GM23338 (cell line): ENCODE results near the gene EHD4.

Experiments used
- EZH2 ChIP-seq: fragments of 200-600 bp; sonication (generic); IDR thresholded peaks from one replicate; pipeline ENCODE4 v1.8.0; 2017; ENCODE audit warnings: antibody characterized with exemption, mild to moderate bottlenecking, low read depth; ENCODE audit not compliant: unreplicated experiment
- EZH2phosphoT487 ChIP-seq: fragments of 200-600 bp; sonication (generic); IDR thresholded peaks from one replicate; pipeline ENCODE4 v1.8.1; 2018; ENCODE audit warnings: antibody characterized with exemption; ENCODE audit not compliant: unreplicated experiment
- POLR2AphosphoS5 ChIP-seq: IDR thresholded peaks from 2 replicates; pipeline ENCODE4 v1.6.1; 2016; ENCODE audit warnings: antibody characterized with exemption, low read depth
- TF ChIP-seq, protein P1 (sequence below): IDR thresholded peaks from 2 replicates; pipeline ENCODE4 v1.6.1; 2016; ENCODE audit warnings: antibody characterized with exemption
- TF ChIP-seq, protein P2 (sequence below): IDR thresholded peaks from one replicate; pipeline ENCODE4 v1.6.1; 2018; ENCODE audit warnings: antibody characterized with exemption; ENCODE audit not compliant: unreplicated experiment
- TF ChIP-seq, protein P3 (sequence below): fragments of 250-450 bp; sonication (Bioruptor Pico); IDR thresholded peaks from 2 replicates; pipeline ENCODE4 v1.5.0; 2020; ENCODE audit warnings: mild to moderate bottlenecking, moderate library complexity
- TF ChIP-seq, protein P4 (sequence below), 2 experiments: fragments of 200-600 bp in 1 of 2; sonication (generic) in 1 of 2; conservative IDR thresholded peaks; 2 replicates each; pipeline versions ENCODE4 v1.5.1 to v1.6.1; 2016 to 2017; ENCODE audit warnings: antibody characterized with exemption in 2 of 2, low read depth in 2 of 2, mild to moderate bottlenecking in 2 of 2, moderate library complexity in 1 of 2

DNA sequence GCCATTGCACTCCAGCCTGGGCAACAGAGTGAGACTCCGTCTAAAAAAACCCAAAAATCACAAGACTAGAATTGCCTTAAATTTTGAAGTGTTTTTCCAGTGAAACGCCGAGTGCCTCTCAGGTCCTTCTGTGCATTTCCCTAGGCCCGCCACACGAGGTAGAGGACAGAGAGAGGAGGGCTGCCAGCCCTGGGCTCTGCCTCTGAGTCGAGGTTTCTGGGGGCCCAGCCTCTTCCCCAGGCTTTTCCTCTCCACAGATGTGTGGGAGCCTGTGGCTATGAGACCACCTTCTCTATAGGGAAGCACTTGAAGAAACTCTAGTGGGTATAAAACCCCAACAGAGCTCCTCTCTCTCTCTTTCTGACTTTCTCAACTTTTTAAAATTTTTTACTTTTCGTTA, 10.9 kb upstream of the EHD4 start:
- TF ChIP-seq EZH2phosphoT487 (no peak), POLR2AphosphoS5 (no peak), EZH2 (no peak)
- TF ChIP-seq, protein P1, sequence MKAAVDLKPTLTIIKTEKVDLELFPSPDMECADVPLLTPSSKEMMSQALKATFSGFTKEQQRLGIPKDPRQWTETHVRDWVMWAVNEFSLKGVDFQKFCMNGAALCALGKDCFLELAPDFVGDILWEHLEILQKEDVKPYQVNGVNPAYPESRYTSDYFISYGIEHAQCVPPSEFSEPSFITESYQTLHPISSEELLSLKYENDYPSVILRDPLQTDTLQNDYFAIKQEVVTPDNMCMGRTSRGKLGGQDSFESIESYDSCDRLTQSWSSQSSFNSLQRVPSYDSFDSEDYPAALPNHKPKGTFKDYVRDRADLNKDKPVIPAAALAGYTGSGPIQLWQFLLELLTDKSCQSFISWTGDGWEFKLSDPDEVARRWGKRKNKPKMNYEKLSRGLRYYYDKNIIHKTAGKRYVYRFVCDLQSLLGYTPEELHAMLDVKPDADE: no peak
- TF ChIP-seq, protein P2, sequence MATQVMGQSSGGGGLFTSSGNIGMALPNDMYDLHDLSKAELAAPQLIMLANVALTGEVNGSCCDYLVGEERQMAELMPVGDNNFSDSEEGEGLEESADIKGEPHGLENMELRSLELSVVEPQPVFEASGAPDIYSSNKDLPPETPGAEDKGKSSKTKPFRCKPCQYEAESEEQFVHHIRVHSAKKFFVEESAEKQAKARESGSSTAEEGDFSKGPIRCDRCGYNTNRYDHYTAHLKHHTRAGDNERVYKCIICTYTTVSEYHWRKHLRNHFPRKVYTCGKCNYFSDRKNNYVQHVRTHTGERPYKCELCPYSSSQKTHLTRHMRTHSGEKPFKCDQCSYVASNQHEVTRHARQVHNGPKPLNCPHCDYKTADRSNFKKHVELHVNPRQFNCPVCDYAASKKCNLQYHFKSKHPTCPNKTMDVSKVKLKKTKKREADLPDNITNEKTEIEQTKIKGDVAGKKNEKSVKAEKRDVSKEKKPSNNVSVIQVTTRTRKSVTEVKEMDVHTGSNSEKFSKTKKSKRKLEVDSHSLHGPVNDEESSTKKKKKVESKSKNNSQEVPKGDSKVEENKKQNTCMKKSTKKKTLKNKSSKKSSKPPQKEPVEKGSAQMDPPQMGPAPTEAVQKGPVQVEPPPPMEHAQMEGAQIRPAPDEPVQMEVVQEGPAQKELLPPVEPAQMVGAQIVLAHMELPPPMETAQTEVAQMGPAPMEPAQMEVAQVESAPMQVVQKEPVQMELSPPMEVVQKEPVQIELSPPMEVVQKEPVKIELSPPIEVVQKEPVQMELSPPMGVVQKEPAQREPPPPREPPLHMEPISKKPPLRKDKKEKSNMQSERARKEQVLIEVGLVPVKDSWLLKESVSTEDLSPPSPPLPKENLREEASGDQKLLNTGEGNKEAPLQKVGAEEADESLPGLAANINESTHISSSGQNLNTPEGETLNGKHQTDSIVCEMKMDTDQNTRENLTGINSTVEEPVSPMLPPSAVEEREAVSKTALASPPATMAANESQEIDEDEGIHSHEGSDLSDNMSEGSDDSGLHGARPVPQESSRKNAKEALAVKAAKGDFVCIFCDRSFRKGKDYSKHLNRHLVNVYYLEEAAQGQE: no peak
- TF ChIP-seq, protein P3, sequence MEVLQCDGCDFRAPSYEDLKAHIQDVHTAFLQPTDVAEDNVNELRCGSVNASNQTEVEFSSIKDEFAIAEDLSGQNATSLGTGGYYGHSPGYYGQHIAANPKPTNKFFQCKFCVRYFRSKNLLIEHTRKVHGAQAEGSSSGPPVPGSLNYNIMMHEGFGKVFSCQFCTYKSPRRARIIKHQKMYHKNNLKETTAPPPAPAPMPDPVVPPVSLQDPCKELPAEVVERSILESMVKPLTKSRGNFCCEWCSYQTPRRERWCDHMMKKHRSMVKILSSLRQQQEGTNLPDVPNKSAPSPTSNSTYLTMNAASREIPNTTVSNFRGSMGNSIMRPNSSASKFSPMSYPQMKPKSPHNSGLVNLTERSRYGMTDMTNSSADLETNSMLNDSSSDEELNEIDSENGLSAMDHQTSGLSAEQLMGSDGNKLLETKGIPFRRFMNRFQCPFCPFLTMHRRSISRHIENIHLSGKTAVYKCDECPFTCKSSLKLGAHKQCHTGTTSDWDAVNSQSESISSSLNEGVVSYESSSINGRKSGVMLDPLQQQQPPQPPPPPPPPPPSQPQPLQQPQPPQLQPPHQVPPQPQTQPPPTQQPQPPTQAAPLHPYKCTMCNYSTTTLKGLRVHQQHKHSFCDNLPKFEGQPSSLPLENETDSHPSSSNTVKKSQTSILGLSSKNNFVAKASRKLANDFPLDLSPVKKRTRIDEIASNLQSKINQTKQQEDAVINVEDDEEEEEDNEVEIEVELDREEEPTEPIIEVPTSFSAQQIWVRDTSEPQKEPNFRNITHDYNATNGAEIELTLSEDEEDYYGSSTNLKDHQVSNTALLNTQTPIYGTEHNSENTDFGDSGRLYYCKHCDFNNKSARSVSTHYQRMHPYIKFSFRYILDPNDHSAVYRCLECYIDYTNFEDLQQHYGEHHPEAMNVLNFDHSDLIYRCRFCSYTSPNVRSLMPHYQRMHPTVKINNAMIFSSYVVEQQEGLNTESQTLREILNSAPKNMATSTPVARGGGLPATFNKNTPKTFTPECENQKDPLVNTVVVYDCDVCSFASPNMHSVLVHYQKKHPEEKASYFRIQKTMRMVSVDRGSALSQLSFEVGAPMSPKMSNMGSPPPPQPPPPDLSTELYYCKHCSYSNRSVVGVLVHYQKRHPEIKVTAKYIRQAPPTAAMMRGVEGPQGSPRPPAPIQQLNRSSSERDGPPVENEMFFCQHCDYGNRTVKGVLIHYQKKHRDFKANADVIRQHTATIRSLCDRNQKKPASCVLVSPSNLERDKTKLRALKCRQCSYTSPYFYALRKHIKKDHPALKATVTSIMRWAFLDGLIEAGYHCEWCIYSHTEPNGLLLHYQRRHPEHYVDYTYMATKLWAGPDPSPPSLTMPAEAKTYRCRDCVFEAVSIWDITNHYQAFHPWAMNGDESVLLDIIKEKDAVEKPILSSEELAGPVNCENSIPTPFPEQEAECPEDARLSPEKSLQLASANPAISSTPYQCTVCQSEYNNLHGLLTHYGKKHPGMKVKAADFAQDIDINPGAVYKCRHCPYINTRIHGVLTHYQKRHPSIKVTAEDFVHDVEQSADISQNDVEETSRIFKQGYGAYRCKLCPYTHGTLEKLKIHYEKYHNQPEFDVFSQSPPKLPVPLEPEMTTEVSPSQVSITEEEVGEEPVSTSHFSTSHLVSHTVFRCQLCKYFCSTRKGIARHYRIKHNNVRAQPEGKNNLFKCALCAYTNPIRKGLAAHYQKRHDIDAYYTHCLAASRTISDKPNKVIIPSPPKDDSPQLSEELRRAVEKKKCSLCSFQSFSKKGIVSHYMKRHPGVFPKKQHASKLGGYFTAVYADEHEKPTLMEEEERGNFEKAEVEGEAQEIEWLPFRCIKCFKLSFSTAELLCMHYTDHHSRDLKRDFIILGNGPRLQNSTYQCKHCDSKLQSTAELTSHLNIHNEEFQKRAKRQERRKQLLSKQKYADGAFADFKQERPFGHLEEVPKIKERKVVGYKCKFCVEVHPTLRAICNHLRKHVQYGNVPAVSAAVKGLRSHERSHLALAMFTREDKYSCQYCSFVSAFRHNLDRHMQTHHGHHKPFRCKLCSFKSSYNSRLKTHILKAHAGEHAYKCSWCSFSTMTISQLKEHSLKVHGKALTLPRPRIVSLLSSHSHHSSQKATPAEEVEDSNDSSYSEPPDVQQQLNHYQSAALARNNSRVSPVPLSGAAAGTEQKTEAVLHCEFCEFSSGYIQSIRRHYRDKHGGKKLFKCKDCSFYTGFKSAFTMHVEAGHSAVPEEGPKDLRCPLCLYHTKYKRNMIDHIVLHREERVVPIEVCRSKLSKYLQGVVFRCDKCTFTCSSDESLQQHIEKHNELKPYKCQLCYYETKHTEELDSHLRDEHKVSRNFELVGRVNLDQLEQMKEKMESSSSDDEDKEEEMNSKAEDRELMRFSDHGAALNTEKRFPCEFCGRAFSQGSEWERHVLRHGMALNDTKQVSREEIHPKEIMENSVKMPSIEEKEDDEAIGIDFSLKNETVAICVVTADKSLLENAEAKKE (CRISPR knock-in tag): no peak
- TF ChIP-seq, protein P4, sequence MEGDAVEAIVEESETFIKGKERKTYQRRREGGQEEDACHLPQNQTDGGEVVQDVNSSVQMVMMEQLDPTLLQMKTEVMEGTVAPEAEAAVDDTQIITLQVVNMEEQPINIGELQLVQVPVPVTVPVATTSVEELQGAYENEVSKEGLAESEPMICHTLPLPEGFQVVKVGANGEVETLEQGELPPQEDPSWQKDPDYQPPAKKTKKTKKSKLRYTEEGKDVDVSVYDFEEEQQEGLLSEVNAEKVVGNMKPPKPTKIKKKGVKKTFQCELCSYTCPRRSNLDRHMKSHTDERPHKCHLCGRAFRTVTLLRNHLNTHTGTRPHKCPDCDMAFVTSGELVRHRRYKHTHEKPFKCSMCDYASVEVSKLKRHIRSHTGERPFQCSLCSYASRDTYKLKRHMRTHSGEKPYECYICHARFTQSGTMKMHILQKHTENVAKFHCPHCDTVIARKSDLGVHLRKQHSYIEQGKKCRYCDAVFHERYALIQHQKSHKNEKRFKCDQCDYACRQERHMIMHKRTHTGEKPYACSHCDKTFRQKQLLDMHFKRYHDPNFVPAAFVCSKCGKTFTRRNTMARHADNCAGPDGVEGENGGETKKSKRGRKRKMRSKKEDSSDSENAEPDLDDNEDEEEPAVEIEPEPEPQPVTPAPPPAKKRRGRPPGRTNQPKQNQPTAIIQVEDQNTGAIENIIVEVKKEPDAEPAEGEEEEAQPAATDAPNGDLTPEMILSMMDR (conservative IDR thresholded peaks at IDR 0.05; ENCODE audit: low read depth in 2 of 2): no peak
